DND-41 (cell line): Measurements from ENCODE around the gene OR5M8.

Source experiments
- EZH2 ChIP-seq: IDR thresholded peaks from 3 replicates; pipeline ENCODE4 v1.6.1; 2012; ENCODE audit warnings: borderline replicate concordance, low read depth, mild to moderate bottlenecking, moderate library complexity, low read length, inconsistent platforms; ENCODE audit not compliant: severe bottlenecking
- TF ChIP-seq, protein P1 (sequence below): IDR thresholded peaks from 2 replicates; pipeline ENCODE4 v1.5.1; 2012; ENCODE audit warnings: borderline replicate concordance, low read length, moderate library complexity, mild to moderate bottlenecking; ENCODE audit not compliant: poor library complexity, severe bottlenecking; ENCODE audit errors: extremely low read depth

DNA sequence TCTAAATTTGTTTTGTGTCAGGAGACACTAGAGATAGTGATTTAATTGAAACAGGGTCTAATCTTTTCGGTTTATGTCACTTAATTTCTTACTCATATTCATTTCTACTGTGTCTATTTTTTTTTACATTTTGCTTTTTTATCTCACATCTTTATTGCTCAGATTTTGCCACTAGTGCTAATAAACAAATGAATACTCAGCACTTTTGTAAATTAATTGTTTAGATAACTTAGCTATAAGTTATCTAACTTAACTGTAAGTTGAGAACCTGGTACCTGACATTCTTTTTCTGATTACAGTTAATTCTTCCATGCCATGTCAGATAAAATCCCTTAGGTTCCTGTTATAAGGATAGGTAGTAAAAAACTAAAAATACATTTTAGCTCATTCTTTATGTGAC, 22.1 kb upstream of the OR5M8 start:
- TF ChIP-seq, protein P1, sequence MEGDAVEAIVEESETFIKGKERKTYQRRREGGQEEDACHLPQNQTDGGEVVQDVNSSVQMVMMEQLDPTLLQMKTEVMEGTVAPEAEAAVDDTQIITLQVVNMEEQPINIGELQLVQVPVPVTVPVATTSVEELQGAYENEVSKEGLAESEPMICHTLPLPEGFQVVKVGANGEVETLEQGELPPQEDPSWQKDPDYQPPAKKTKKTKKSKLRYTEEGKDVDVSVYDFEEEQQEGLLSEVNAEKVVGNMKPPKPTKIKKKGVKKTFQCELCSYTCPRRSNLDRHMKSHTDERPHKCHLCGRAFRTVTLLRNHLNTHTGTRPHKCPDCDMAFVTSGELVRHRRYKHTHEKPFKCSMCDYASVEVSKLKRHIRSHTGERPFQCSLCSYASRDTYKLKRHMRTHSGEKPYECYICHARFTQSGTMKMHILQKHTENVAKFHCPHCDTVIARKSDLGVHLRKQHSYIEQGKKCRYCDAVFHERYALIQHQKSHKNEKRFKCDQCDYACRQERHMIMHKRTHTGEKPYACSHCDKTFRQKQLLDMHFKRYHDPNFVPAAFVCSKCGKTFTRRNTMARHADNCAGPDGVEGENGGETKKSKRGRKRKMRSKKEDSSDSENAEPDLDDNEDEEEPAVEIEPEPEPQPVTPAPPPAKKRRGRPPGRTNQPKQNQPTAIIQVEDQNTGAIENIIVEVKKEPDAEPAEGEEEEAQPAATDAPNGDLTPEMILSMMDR = no peak
- TF ChIP-seq EZH2 = no peak
